Skin epidermis (tissue), 12 donors: ENCODE results near the gene HGF.

Source experiments
- H3K27ac ChIP-seq, 21 experiments: fragments of 200-600 bp; sonication (generic) in 11 of 21; one replicate each; pipeline ENCODE4 v1.5.0; 2020; ENCODE audit warnings: mild to moderate bottlenecking in 3 of 21, inconsistent platforms in 2 of 21, moderate library complexity in 2 of 21
- H3K4me3 ChIP-seq, 7 experiments: fragments of 200-600 bp; sonication (generic) in 2 of 7; one replicate each; pipeline ENCODE4 v1.5.0; 2020; ENCODE audit warnings: inconsistent platforms in 2 of 7, mild to moderate bottlenecking in 2 of 7, moderate library complexity in 1 of 7

The HGF gene

DNA sequence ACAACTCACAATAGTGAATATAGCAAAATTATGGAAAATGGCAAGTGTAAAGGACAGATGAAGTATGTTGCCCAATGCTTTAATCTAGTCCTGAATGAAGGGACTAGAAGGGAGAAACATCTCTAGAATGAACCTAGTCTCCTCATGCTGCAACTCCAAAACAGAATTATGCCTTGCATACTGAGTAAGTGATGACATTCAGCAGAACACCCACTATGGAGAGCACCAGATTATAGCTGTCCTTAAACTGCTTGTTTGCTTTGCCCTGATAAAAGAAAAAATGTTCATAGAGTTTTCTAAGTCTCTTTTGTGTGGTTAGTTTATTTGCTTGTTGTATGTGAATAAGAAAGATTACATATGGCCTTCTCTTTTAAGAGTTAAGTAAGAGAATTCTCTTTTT, 7.8 kb upstream of the HGF start:
- Histone ChIP-seq H3K4me3 (no peak overlapping the region), H3K27ac (no peak overlapping the region)

DNA sequence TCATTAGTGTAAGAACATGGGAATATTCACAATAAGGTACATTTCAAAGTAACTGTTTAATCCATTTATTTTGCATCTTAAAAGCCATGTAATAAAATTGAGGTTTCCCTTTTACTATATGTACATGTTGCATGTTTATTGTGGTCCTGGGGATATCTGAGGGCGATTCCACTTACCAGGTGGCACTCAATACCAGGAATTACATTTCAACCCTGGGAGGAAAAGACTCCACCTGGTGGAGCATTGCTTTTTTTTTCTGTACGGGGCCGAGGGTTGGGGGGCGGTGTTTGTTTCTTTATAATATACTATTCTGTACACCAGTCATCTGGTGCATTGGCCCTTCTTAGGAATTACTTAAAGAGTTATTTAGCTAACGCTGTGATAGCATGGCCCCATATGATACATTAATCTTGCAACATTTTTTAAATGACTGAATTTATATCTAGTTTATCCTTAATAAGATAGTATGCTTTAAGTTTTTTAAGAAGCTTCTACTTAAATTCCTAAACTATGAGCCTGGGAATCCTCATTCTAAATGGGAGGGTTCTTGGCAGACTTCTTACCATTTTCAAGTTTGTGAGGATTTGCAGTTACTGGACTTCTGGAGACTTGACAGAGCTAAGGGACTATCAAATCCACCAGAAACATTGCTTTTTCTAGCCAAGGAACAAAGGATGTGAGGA, 7.2 kb upstream of the HGF start:
- Histone ChIP-seq H3K27ac (no peak overlapping the region), H3K4me3 (no peak overlapping the region)

DNA sequence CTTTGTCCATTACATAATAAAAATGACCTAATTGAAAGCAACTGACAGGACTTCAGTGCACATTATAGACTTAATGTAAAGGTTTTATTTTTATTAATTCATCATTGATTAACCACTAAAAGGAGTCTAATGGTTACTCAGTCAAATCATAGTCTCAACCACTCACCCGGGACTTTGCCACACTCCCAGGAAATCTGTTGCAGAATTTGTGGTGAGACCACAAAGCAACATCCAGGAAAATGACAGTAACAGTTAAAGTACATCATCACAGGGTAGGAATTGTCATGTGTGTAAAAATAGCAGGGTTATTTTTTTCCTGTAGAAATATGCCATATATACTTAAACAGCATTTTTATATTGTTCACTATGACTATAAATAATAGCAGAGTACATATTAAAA, 6.3 kb upstream of the HGF start:
- H3K27ac ChIP-seq = no peak overlapping the region
- H3K4me3 ChIP-seq = no peak overlapping the region

DNA sequence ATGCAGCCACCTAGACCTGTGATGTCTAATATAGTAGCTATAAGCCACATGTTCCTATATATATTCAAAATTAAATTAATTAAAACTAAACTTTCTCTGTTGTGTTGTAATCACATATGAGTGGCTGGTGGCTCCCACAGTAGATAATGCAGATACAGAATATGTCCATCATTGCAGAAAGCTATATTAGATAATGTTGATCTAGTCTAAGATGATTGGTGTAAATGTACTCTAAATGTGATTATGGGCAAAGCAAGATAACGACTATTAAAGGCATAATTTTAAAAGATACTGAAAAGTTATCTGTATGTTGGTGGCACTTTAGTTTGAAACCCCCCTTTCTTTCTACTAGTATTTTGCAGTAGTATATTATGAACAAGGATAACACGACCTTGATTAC, 5.7 kb upstream of the HGF start:
- H3K27ac ChIP-seq = no peak overlapping the region
- no peak overlapping the region for H3K4me3 ChIP-seq

DNA sequence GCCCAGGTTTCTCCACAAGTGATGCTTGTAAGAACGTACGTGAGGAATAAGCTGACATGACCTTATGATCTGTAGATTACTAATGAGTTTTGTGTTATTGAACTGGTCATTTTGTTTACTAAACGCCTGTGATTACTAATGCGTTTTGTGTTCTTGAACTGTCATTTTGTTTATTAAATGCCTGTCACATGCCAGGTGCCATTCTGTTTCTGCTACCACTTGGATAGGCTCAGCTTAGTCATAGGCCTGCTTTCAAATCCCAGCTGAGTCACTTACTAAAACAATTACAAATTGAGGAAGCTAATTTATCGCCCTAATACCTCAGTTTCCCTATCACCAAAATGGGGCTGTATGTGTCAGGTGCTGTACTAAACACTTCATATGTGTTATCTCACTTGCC, 4.7 kb upstream of the HGF start:
- Histone ChIP-seq H3K4me3 (no peak overlapping the region), H3K27ac (no peak overlapping the region)

DNA sequence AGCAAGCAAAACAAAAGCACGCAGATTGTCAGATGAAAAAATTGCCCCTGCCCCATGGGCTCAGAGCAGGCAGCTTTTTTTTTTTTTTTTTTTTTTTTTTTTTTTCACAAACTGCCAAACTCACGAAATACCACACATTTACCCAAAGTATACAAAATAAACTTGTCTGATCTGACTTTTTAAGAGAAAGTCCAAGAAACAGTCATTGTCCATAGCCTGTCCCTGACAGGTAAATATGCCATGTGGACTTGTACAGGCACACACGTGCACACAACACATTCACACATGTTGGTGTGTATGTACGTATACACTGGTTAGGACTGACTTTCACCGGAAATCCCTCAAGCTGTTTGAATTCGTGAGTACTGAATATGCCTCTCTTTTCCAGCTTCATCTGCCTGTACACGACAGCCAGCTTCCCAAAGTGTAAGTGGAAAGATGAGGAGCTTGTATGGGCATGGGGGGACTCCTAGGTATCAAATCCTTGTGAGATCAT, 929 bp upstream of the HGF start:
- Histone ChIP-seq H3K4me3 (peak overlapping the region in 1 of 7 experiments; percentile 27), H3K27ac (peak overlapping the region in 11 of 21 experiments; percentile 6 to 71 (median 50))

DNA sequence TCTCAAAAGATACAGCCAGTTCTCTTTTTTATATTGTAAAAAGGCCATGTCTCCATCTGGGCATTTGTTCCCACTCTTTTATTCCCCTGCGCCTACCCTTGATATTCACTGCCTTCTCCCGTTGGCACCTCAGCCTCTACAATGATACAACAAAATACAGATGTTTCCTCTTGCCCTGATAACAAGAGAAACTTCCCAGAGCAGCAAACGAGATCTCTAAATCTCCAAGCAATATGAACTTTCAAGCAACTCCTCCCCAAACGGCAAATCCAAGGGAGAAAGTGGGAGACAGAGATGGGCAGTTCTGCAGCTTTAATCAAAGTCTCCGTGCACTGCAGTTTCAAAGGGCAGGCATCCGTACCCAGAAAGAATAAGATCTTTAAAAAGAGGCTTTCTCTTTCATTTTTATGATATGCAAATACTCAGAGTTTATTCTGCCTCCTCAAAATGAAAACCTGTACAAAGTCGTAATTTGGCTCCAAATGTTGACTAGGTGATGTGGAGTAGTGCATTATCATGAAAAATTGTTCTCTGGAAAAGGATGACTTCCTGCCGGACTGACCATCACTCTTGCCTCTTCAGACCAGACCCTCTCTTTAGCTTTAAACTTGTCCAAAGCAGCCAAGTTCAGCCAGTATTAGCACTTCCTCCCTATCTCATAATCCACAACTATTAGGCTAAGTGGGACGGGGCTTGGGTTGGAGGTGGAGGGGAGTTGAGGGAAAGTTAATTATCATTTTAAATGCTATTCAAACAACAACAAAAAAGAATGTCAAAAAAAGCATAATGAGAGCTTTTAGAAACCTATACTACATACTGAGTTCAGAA, 682 bp downstream of the HGF start:
- Histone ChIP-seq H3K4me3 (peak overlapping the region; percentile 1 to 27 (median 15)), H3K27ac (peak overlapping the region in 8 of 21 experiments; percentile 3 to 71 (median 40))

DNA sequence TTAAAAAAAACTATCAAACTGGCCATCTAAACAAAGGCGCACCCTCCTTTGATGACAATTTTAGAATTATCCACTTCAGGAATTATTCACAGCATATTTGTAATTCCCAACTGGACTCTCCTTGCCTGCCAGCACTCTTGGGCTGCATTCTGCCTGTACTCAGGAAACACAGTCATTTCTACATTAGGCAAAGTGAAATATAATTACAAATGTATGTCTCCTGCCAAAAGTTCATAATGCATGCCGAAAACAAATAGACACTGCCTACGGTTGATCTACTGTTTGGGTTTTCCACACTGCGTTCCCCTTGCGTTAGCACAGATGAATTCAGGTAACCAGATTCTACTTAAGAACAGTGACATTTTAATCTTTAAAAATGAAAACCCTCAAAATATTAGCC, 1.9 kb downstream of the HGF start:
- Histone ChIP-seq H3K4me3 (no peak overlapping the region), H3K27ac (no peak overlapping the region)

DNA sequence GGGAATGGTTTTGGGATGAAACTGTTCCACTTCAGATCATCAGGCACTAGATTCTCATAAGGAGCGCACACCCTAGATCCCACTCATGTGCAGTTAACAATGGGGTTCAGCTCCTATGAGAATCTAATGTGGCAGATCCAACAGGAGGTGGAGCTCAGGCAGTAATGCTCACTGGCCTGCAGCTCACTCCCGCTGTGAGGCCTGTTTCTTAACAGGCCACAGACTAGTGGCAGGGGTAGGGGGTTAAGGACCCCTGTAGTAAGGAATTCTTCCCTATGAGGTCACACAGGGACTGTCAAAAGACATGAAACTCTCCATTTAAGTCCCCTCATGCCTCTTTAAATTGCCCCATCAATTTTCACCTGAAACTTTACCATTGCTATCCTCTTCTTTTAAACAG, 8.0 kb downstream of the HGF start:
- H3K4me3 ChIP-seq = no peak overlapping the region
- no peak overlapping the region for H3K27ac ChIP-seq

DNA sequence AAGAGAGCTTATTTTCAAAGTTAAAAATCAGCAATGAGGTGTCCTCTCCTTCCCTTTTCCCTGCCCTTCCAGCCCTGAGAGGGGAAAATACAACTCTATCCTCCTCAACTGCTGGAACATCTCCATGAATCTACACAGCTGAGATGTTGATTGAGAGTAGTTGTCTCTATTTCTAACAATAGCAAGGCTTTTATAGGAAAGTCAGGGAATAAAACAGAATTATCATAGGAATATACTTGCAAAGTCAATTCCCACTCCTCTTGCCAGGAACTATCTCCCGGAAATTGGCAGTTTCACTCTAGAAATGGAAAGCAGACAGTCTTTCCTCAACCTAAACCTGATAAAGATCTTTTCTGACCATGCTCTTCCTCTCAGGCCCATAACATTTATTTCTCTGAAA, 8.8 kb downstream of the HGF start:
- Histone ChIP-seq H3K4me3 (no peak overlapping the region), H3K27ac (no peak overlapping the region)

DNA sequence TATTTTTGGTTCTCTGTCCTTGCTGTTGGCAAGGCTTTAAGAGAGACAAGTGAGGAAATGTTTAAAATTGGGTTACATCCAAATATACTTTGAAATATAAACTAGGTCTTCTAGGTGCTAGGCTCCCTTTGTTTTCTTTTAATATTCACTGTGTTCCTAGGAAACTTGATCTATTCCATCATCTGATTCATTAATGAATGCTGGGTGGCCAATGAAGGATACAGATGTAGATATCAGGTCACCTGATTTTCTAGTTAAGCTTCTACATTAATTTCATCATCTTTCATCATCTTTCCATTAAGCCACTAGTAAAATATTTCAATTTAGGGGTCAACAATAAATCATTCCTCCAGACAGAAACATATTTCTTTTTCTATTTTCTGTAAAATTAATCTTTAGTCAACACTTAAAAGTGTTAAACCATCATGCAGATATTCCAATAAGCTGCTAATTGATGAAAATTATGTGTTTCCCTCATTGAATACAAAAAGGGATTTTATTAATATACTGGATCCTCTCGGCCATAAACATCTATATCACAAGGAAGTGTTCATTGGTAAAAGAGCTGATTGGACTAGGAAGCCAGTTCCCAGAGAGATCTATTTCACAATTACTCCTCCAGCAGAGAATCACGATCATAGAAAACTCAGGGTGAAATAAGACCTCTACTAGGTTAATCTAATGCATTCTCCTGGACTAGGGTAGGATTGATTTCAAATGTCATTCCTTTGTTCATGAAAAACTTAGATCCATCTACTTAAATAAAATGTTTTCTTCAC, 14.7 kb downstream of the HGF start:
- Histone ChIP-seq H3K4me3 (no peak overlapping the region), H3K27ac (no peak overlapping the region)

DNA sequence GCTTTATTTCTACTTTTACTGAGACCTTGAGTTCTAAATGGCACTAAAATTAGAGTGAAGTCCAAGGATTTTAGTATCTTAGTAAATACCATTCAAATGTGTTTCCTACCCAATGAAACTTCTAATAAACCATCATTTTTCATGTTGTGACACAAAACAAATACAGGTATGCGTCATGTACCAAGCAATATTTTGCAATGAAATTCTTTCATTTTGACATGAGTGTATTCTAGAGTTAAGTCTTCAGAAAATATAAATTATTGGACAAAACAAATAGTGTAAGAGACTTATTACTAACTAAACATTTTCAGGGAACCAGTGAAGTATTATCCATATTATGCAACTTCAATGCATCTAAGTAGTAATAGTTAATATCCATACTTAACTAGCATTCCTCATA, 16.5 kb downstream of the HGF start:
- Histone ChIP-seq H3K27ac (no peak overlapping the region), H3K4me3 (no peak overlapping the region)

DNA sequence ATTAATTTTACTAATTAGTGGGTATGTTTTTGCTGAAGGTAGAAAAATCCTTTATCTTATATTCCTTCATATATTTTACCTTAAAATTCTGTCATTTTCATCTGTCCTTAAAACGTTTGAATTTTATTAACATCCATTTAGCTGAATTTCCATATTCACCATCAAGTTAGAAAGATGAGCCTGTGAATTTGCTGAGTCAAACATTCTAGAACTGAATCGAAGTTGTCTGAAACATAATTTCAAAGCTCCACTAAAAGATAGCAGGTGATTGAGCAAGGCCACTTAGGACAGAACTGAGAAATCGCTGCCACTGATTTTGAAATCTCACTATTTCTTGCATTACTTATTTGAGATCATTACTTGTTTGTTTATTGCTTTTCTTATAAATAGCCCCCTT, 17.5 kb downstream of the HGF start:
- H3K4me3 ChIP-seq = no peak overlapping the region
- H3K27ac ChIP-seq = no peak overlapping the region

DNA sequence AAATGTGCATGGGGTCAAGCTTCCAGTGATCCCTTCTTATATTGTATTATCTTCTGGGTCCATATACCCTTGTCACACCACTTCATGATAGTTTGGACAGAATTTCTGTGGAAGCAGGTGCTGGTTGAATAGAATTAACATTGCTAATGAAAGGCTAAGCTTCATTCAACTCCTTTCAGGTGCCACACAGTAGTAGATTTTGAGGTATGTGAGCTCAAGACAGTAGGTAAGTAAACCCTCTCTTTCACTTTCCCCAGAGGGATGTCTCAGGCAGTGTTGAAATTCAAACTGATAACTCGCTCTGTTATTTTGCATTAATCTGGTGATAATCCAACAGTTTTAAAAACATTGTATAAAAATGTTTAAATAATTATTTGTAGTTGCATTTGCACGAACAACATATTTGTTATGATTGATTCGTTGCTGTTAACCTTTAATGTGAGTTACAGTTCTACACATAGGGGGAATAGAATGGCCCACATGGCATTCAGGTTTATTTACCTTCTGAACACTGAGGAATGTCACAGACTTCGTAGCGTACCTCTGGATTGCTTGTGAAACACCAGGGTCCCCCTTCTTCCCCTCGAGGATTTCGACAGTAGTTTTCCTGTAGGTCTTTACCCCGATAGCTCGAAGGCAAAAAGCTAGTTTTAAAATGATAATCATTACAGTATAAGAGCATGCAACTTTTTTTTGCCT, 18.1 kb downstream of the HGF start:
- Histone ChIP-seq H3K4me3 (no peak overlapping the region), H3K27ac (no peak overlapping the region)

DNA sequence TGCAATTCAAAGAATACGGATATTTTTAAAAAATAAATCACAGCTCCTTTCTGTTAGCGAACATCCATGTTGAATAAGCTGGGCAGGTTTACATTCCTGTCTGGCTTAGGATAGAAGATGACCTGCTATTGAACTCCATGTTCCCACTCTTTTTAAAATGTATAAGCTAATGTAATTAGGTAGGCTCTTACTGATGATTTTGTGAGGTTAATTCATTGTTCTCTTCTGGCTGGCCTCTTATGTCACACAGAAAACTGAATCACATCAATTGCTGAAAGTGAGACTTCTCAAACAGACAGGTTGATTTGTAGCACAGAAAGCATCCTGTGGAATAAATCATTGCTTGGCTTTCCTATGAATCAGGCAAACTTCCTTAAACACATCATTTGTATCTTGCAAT, 24.2 kb downstream of the HGF start:
- Histone ChIP-seq H3K27ac (no peak overlapping the region), H3K4me3 (no peak overlapping the region)

DNA sequence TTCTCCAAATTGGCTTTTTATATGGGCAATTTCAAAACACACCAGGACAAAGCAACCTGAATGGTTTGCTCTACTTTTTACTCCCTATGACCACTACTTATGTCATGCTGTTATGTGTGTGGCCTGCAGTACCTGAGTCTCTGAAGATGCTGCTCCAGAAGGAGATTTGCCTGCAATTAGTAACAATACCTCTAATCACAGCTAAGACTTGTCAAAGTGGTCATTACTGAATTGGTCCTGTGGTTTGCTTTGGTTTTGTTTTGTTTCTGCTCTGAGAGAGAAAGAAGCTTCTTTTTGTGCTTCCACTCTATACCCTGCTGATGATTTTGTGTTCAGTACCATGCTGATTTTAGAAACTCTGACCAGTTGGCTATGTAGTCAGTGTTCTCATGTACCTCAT, 25.5 kb downstream of the HGF start:
- Histone ChIP-seq H3K4me3 (no peak overlapping the region), H3K27ac (no peak overlapping the region)

DNA sequence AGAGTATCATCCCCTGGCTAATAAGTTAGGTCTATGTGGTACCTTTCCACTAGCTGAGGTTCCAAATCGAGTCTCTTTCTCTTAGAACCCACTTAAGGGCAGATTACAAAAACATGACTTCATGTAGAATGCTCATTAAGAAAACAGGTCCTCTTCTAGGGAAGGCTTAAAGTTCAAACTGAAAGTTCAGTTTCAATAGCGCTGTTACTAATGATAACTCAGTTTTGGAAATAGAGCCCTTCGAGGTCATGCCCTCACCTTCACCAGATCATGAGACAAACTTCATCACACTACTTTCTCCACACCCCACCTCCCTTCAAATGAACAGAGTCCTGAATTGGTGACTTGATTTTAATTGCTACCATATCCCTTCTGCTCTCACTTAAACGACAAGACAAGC, 26.2 kb downstream of the HGF start:
- no peak overlapping the region for H3K4me3 ChIP-seq
- no peak overlapping the region for H3K27ac ChIP-seq

DNA sequence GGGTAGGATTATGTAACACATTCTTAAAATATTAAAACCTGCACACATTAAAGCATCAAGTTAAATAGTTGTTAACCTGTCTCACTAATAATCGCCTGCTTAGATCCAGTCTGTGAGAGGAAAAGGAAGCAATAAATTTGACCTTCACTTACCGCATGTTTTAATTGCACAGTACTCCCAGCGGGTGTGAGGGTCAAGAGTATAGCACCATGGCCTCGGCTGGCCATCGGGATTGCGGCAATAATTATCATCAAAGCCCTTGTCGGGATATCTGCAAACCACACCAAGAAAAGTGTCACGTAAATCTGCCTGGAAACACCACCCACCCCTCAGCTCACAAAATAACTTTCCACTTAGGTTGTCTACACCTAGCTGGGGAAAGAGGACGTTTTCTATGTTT, 26.6 kb downstream of the HGF start:
- H3K27ac ChIP-seq = no peak overlapping the region
- no peak overlapping the region for H3K4me3 ChIP-seq

DNA sequence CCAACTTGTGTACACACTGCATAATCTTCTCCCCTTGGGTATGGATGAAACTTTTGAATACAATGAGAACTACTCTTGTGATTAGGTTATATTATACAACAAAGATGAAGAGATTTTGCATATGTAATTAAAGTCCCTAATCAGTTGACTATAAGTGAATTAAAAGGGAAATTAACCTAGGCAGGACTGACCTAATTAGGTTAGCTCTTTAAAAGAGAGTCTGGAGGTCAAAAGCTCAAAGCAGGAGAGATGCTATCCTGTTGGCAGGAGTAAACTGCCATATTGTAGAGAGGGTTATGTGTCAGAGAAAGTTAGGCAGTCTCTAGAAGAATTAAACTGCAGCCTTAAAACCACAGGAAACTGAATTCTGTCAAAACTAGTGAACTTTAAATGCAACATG, 29.4 kb downstream of the HGF start:
- H3K4me3 ChIP-seq = no peak overlapping the region
- H3K27ac ChIP-seq = no peak overlapping the region

DNA sequence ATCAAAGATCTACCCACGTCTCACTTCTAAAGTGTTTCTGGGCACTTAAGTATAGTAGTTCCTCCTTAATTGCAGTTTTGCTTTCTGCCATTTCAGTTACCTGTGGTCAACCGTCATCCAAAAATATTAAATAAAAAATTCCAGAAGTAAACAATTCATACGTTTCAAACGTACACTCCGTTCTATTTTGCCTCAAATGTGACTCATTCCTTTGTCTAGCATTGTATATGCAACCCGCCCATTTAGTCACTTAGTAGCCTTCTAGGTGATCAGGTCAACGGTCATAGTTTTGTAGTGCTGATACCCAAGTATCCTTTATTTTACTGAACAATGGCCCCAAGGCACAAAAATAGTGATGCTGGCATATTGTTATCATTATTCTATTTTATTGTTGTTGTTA, 33.8 kb downstream of the HGF start:
- Histone ChIP-seq H3K4me3 (no peak overlapping the region), H3K27ac (no peak overlapping the region)
